HG02885 (cell line): Measurements from ENCODE around the gene UBE2I.
"Not testable (repeated sequence)": the region's sequence is repeated elsewhere in the genome, so short reads cannot be mapped to it uniquely, and the experiment has no call there.

ENCODE experiments used
- ATAC-seq: cut with Tn5 transposase; IDR thresholded peaks from one replicate; pipeline ENCODE4 v1.9.1; 2021; ENCODE audit warnings: mild to moderate bottlenecking; ENCODE audit not compliant: unreplicated experiment, poor library complexity

The UBE2I gene

DNA sequence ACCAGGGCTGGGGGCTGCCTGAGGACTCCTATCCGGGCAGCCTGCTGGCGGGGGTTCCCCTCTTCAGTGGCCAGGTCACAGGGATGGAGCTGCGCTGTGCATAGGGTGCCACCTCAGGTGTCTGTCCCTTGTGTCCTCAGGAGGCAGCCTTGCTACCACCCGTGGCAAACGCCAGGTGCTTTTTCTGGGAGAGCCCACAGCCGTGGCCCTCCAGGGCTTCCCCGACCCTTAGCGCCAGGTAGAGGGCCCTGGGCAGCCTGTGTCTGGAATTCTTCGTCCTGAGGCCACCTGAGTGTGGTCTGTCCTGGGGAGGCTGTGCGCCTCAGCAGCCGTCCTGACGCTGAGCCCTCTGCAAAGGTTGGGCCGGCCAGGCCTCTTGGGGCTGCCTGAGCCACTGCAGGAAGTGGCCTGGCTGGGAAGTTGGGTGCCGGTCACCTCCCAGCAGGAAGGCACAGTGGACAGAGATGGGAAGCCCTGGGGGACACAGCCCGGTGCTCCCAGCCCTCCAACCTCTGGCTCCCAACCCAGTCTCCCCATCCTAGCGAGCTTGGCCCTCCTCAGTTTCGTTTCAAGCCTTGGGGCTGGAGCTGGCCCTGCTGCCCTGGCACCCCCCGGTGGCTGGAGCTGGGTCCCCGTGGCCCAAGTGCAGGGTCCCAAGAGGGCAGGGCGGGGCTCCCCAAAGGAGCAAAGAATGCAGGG is 16.4 kb downstream of the UBE2I start:
- ATAC-seq = no peak

DNA sequence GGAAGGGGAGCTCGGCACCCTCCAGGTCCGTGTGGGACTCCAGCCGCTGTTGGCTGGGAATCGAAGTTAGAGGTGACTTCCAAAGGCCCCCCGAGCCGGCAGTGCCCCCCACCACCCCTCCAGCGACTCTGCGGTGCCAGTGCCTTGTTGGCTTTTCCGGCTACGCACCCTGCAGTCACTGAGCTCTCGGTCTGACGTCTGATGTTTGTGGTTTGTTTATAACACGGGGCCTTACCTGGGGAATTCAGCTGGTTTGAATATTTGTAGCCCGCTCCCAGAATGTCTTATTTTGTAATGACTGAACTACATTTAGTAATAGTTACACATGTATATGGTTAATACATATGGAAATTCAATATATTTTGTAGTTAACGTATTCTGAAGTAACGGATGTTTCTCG is 17.0 kb downstream of the UBE2I start:
- no peak for ATAC-seq

DNA sequence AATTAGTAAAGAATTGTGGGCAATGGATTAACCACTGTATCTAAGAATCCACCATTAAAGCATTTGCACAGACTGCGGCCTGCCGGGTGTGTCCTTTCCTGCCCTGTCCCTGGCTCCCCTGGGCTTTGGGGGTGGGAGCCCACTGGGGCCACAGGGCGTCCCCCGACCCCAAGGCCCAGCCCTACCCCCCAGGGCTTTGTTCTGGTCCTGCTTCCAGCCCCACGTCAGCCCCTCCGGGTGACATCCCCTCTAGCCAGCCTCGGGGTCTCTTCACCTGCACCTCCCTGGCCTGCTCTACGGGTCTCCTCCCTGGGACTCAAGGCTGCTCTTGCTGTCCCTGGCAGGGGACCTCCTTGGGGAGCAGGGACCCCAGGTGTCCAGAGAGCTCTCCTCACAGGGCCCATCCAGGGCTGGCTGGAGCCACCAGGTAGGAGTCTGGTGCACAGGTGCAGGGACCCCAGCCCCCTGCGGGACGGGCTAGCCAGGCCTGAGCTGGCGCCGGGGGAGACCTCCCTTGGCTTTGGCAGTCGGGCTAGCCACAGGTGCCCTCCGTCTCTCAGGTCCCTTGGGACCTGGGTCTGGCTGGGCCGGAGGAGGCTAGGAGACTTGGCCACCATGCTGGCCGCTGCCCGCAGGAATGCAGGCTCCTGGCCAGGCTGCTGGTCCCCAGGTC is 17.6 kb downstream of the UBE2I start:
- ATAC-seq = no peak

DNA sequence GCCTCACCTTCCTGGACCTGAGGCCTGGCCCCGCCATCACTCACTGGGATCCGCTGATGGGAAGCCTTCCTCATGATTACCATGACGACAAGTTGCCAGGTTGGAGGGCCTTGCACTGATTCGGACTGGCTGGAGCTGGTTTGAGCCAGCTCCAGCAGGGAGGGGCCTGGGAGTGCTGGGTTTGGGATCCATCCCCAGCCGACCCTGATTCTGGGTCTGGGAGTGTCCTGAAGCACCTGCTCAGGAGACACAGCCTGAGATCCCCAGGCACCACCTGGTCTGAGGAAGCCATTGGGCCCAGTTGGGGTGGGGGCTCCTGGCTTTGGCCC is 18.1 kb downstream of the UBE2I start:
- ATAC-seq = no peak

DNA sequence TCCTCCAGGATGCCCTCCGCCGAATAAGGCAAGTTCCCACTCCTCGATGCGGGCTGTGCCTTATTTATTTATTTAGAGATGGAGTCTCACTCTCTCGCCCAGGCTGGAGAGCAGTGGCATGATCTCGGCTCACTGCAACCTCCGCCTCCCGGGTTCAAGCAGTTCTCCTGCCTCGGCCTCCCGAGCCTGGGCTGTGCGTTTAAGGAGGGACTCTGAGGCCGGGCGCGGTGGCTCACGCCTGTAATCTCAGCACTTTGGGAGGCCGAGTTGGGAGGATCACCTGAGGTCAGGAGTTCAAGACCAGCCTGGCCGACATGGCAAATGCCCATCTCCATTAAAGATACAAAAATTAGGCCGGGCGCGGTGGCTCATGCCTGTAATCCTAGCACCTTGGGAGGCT is 18.7 kb downstream of the UBE2I start:
- ATAC-seq = not testable (repeated sequence)

DNA sequence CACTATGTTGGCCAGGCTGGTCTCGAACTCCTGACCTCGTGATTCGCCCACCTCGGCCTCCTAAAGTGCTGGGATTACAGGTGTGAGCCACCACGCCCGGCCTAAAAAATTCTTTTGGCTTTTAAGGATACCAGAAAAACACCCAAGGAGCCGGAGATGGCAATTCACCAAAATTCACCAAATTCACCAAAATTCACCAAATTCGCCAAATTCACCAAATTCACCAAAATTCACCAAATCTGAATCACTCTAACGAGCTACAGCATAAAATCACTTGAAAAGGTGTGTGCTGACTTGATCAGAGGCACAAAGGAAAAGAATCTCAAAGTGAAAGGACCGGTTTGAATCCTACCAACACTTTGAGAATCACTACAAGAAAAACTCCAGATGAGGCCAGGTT is 19.5 kb downstream of the UBE2I start:
- not testable (repeated sequence) for ATAC-seq

DNA sequence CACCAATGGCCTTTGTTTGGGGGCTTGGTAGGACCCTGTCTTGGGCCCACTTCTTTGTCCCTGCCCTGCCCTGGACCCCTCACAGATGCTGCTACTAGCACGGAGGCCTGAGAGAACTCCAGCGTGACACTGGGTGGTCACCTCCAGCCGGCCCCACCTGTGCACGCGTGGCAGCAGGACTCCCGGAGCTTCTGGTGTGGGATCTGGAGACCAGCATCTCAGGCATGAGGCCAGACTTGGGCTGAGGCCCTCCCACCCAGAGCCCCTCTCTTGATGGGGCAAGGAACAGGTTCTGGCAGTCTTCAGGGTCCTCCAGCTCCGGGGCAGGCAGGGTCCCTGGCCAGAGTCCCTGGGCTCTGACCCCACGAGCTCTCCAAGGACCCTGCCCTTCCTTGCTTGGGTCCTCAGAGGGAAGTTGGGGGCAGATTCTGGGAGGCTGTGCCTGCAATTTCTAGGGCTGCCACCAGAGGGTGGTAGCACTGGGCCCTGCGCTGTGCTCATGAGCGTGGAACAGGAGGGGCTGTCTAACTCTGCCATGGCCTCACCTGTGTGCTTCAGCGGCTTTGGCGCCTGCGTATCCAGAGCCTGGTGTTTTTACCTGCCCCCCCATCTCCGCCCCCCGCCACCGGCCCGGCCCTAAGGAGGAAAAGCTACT is 21.0 kb downstream of the UBE2I start:
- no peak for ATAC-seq

DNA sequence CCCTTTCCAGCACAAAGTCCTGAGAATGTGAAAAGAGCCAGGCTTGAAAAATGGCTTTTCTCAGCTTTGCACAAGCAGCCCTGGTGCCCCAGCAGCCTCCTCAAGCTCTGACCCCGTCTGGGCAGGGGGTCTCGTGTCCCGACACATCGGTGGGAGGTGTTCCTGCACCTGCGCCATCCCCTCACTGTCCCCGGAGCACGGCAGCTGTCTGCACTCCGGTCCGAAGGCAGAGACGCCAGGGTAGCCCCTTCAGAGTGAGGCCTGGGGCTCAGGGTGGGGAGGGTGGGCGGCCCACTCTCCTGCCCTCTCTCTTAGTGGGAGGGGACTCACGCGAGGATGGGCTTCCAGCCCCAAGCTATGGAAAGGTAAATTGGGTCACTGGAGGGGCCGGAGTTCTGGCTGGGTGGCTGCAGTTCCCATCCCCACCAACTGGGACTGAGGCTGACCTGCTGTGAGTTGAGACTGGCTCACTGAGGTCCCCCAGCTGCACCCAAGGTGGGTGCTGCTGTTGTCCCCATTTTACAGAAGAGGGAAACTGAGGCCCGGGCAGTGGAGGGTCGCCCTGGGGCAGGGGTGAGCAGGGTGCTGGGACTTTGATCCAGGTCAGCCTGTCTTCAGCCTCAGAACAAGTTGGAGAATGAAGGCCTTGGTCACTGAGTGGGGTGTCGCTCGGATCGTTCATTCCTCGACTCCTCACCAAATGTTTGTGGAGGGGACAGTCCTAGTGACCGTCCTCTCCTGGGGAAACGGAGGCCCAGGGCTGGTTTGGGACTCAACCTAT is 21.7 kb downstream of the UBE2I start:
- ATAC-seq = no peak

DNA sequence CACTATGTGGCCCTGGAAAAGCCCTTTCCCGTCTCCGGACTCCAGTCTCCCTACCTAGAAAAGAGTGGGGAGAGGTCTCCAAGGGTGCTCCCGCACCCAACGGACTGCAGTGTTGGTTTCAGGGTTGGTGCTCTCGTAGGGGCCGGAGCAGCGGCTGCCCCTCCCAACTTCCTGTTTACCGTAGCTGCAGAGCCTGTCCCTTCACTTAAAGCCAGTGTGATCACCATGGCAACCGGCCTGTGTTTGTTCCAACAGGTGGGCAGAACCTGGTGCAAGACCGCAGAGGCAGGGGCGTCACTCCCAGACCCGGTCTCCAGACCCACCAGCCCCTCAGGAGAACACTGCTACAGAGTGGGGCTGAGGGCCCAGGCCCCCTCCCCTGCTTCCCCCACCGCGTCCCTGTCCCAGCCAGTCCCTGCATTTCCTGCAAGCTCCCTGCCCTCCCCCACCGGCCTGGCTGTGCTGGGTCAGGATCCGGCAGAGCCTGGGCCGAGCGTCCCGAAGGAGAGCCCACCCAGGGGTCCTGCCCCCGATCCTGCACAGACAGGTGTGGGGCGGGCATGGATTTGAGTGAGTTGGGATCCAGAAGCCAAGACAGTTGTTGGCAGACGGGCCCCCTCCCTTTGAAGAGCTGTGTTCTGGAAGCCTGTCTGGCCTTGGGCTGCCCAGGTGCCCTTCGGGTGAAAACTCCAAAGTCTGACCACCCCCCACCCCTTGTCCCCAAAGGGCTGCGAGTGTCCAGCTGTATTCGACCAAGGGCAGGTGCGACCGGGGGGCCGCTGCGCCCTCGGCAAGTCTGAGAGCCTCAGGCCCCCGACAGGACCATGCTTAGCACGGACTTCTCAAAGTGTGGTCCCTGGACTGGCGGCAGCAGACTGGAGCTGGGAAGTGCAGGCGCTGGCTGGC is 22.5 kb downstream of the UBE2I start:
- no peak for ATAC-seq

DNA sequence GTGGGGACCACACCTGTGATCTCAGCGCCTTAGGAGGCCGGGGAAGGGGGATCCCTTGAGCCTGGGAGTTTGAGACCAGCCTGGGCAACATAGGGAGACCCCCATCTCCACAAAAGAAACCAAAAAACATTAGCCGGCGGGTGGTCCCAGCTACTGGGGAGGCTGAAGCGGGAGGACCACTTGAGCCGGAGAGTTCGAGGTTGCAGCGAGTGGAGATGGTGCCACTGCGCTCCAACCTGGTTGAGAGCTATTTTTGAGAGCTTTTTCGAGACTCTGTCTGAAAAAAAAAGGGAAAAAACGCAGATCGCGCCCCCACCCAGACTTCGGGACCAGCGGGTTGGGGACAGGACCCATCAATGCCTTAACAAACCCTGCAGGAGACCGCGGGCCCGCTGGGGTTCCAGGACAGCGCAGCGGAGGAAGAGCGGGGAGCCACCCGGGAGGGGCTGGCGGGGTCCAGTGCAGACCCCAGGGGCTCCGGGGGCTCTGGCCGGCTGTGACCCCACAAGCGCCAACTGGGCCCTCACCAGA is 23.2 kb downstream of the UBE2I start:
- ATAC-seq = no peak

DNA sequence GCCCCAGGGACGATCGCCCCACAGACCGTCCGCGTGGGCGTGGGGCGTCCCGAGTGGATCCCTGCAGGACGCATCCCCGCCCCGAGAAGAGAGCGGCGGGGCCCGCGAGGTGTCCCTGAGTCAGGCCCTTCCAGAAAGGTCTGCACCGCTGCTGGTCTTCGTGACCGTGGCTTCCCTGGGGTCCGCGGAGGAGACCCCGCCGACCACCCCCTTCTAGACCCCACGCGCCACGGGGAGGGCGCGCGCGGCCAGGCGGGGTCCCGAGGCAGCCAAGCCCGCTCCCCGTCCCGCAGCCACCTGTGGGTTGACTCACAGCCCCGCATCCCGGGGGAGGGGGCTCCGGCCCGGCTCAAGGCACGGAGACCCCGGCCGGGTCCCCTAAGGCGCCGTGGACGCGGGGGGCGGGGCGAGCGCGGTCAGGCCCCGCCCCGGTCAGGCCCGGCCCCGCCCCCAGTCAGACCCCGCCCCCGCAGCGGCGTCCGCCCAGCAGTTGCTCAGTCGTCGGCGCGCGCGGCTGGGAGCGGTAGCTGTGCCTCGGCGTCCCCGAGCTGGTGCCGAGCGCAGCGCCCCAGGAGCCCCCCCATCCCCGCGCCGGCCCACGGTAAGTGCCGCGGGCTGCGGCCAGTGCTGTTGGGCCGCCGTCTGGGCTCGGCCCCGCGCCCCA is 23.8 kb downstream of the UBE2I start, which contains the start of gene BAIAP3:
Gene BAIAP3 (plus strand): TSS at position 497 of the 664 bp plus-strand sequence. CDS start 4,905 bp downstream, outside the sequence.
- ATAC-seq = peak; percentile 37

DNA sequence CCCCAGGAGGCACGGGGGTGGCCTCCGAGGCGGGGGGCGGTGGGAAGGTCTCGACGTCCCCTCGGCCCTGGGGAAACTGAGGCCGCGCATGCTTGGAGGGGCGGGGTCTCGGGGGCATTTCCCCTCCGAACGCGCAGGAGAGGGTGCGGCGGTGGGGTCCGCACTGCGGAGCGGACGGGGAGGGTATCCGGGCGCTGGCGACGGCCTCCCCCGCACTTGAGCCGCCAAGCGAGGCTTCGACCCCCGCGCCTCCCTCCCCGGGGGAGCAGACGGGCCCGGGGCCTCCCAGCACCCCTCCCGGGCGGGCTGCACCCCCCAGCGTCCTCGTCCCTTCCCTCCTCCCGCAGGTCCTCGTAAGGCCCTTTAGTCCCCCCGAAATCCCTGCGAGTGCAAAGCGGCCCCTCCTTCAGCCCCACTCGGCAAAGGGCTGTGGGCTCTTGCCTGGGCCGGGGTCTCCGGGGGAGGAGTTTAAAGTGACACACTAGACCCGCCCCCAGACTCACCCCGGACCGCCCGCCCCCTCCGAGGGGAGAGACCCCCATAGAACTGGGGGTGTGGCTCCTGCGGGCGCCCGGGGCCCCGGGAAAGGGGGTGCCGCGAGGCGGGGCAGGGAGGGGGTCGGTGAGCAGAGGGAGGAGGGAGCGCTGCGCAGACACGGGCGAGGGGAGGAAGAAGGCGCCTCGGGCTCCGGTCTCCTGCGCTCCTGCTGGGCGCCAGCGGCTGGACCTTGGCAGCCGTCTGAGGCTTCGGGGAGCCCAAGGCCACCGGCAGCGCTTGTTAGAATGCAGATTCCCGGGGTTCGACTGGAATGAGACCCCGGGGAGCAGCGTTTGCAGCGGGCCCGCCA is 24.6 kb downstream of the UBE2I start:
- no peak for ATAC-seq

DNA sequence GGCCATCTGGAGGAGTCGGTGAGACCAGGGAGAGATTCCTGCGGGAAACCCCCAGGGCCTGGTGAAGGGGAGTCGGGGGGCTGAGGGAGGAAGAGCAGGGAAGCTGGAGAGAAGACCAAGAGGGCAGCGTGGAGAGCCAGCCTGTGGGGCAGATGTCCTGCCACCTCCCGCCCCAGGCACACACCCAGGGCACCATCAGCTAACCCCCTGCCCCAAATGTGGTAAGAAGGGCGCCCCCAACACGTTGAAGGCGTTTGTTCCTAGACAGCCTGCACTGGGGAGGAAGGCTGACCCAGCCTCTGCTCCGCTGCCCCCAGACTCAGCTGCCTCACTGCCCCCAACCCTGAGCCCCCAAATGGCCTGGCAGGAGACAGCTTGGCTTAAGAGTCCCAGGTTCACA is 25.3 kb downstream of the UBE2I start:
- no peak for ATAC-seq

DNA sequence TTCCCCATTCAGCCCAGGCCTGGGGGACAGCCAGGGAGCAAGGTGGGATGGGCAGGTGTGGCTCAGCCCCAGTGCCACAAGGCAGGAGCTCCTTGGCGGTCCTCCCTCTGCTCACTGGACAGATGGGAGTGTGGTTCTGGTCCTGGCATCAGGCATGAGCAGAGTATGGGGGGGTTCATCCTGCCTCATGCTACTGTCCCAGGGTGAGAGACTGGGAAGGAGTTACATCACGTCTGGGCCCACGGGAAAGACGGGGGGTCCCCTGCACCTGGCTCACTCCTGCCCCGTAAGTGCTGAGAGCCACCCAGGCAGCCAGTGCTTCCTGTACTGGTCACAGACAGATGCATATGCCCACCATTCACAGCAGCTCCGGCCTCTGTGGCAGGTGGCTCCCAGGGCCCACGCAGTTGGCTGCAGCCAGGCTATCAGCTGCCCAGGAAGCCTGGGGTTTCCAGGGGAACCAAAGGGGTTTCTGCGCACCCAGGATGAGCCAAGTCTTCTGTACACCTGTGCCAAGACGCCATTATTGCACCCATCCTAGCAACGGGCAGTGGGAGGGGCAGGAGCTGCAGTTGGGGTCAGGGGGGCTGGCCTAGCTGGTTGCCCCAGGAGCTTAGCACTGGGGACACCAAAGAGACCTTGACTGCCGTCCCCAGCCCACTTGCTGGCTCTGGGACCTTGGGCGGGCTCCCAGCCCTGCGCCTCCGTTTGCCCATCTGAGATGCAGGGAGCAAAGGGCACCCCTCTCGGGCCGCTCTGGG is 26.0 kb downstream of the UBE2I start:
- no peak for ATAC-seq

DNA sequence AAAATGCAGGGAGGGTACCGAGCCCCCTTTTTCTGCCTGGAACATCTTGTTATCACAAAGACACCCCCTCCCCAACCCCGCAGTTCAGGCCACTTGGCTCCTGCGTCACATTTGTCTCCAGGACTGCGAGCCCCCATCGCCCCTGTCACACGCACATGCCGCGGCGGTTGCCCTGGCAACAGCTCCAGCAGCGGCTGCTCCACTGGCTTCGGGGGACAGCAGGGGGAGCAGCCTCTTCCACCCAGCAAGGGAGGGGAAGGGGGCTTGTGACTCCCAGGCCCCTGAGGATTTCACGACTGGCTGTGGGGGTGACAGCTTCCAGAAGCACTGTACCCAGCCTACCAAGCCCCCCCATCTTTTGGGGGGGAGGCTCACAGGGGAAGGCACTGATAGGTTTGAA is 26.6 kb downstream of the UBE2I start:
- no peak for ATAC-seq

DNA sequence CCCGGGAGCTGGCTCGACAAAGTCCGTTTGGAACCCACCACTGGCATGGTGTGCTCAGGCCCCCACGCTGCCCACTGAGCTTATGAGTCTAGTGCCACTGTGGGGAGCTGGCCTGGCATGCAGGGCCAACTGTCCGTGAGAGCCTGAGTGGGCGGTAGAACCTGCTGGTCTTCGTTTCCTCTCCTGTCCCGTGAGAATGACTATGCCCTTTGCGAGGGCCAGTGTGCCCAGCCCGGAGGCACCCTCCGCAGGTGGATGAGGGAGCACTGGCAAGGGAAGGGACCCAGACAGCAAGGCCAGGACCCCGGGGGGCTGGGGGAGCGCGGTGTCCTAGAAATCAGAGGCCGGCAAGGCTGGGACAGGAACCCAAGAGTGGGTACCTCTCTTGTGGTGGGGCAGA is 27.2 kb downstream of the UBE2I start:
- no peak for ATAC-seq

DNA sequence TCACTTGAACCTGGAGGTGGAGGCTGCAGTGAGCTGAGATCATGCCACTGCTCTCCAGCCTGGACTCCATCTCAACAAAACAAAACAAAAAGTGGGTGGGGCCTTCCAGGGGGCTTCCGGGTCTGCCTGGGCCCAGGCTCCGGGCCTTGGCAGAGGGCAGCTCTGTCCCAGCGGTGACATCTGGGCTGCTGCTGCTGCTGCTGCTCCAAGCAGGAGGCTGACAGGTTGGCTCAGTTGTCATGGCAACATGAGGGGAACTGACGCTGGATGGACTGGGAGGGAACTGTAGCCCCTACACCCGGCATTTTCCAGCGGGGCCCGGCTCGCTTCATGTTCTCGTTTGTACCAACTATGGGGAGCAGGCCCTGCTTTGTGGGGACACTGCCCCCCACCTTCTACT is 28.1 kb downstream of the UBE2I start:
- ATAC-seq = no peak
